HG02759 (cell line): ENCODE data around the gene POLRMT.

Experiments used
- ATAC-seq: cut with Tn5 transposase; IDR thresholded peaks from one replicate; pipeline ENCODE4 v1.9.1; 2021; ENCODE audit warnings: mild to moderate bottlenecking, moderate library complexity; ENCODE audit not compliant: unreplicated experiment

POLRMT gene

GRCh38 chr19:648305-648704 lies 15.0 kb upstream of the POLRMT start:
- ATAC-seq: no peak

GRCh38 chr19:647566-648284 lies 14.4 kb upstream of the POLRMT start:
- ATAC-seq: no peak

GRCh38 chr19:646779-647565 lies 13.6 kb upstream of the POLRMT start:
- no peak for ATAC-seq

- no peak for ATAC-seq
These were observed 12.8 kb upstream of the POLRMT start for GRCh38 chr19:645912-646778.

GRCh38 chr19:644789-645188 lies 11.5 kb upstream of the POLRMT start:
- no peak for ATAC-seq

GRCh38 chr19:644363-644762 lies 11.0 kb upstream of the POLRMT start:
- ATAC-seq: no peak

- ATAC-seq: no peak
These were observed 10.4 kb upstream of the POLRMT start for GRCh38 chr19:643736-644135.

GRCh38 chr19:642767-643727 lies 9.7 kb upstream of the POLRMT start:
- ATAC-seq: no peak

GRCh38 chr19:641702-642101 lies 8.4 kb upstream of the POLRMT start:
- ATAC-seq: no peak

GRCh38 chr19:640606-641189 lies 7.4 kb upstream of the POLRMT start:
- no peak for ATAC-seq

- peak; percentile 7 for ATAC-seq
These were observed 6.8 kb upstream of the POLRMT start for GRCh38 chr19:640161-640558.

- peak; percentile 68 for ATAC-seq
These were observed 6.2 kb upstream of the POLRMT start, which contains the start of gene FGF22 for GRCh38 chr19:639253-640160. FGF22 (plus strand) TSS chr19:639879; CDS start chr19:639926, 47 bp downstream.

GRCh38 chr19:638906-639252 lies 5.5 kb upstream of the POLRMT start:
- no peak for ATAC-seq

GRCh38 chr19:634975-635652 lies 1.8 kb upstream of the POLRMT start:
- ATAC-seq: no peak

GRCh38 chr19:633786-634639 lies 676 bp upstream of the POLRMT start:
- no peak for ATAC-seq

GRCh38 chr19:632579-633067 lies 714 bp downstream of the POLRMT start:
- peak; percentile 25 for ATAC-seq
